Cardiac fibroblast (primary cell): Measurements from ENCODE around the gene ZNF532.

Experiments used
- DNase-seq, 2 donors: peaks; one replicate each; pipeline versions ENCODE4 v3.0.0 to v3.0.0-alpha.2; 2010; ENCODE audit warnings: low read depth in 2 of 2
- H3K4me3 ChIP-seq, 2 donors: replicated peaks in 1 of 2; 1 replicate in 1 of 2; 2 replicates in 1 of 2; pipeline ENCODE4 v1.5.1; 2011; ENCODE audit warnings: low read depth in 2 of 2, low read length in 2 of 2, mild to moderate bottlenecking in 2 of 2, moderate library complexity in 1 of 2
- CTCF ChIP-seq: IDR thresholded peaks from one replicate; pipeline ENCODE4 v1.5.1; 2011; ENCODE audit warnings: low read depth, mild to moderate bottlenecking, low read length, inconsistent platforms

ZNF532 gene

GRCh38 chr18:58838946-58839345 lies 25.7 kb upstream of the ZNF532 start:
- TF ChIP-seq CTCF = no peak
- no peak overlapping the region for H3K4me3 ChIP-seq
- no peak for DNase-seq

- H3K4me3 ChIP-seq = no peak overlapping the region
- no peak for DNase-seq
- no peak for TF ChIP-seq CTCF
These were observed 21.5 kb upstream of the ZNF532 start for GRCh38 chr18:58842978-58843687.

- TF ChIP-seq CTCF = no peak
- no peak for DNase-seq
- no peak overlapping the region for H3K4me3 ChIP-seq
These were observed 21.0 kb upstream of the ZNF532 start for GRCh38 chr18:58843688-58844035.

GRCh38 chr18:58844871-58845270 lies 19.8 kb upstream of the ZNF532 start:
- no peak for TF ChIP-seq CTCF
- peak in 1 of 2 donors; percentile 38 for DNase-seq
- H3K4me3 ChIP-seq = no peak overlapping the region

- TF ChIP-seq CTCF = no peak
- H3K4me3 ChIP-seq = no peak overlapping the region
These were observed 18.6 kb upstream of the ZNF532 start for GRCh38 chr18:58845928-58846724.

GRCh38 chr18:58847383-58848071 lies 17.1 kb upstream of the ZNF532 start:
- no peak for DNase-seq
- no peak for TF ChIP-seq CTCF
- H3K4me3 ChIP-seq = peak overlapping the region in 1 of 2 donors; percentile 22

More at GRCh38 chr18:58845928-58846724, 18.6 kb upstream of the ZNF532 start:
- no peak for DNase-seq
